H1 (cell line): ENCODE results near the gene CSNK1D. TPM values are rescaled to one million over a fixed set of nuclear protein-coding genes. Genes with fewer than 3 reads are reported as not detected.

Source experiments
- CTCF ChIA-PET: fragments of 300-600 bp; sonication (Branson Sonifier 250); formaldehyde crosslinking; loops from one replicate; lab custom pipeline; 2021; ENCODE audit not compliant: partially characterized antibody; lab: Charles Lee
- POLR2A ChIA-PET: fragments of 300-600 bp; sonication (Branson Sonifier 250); formaldehyde crosslinking; loops from one replicate; lab custom pipeline; 2021; ENCODE audit warnings: inconsistent platforms; ENCODE audit not compliant: partially characterized antibody; lab: Charles Lee
- DNase-seq, 2 experiments: peaks; one replicate each; pipeline versions ENCODE4 v3.0.0 to v3.0.0-alpha.2; 2010 to 2022; ENCODE audit warnings: low spot score in 2 of 2, low read depth in 1 of 2, mixed read lengths in 1 of 2
- FAIRE-seq: peaks from 2 replicates; lab custom pipeline; 2011; peaks lifted over from hg19 to GRCh38; lab: Jason Lieb, UNC
- H2AFZ ChIP-seq: 2 replicates; pipeline ENCODE4 v1.8.1; 2012; ENCODE audit warnings: low read length, inconsistent platforms
- H2AK5ac ChIP-seq: 2 replicates; pipeline ENCODE4 v1.6.1; 2013; ENCODE audit warnings: low read depth, low read length
- H2BK120ac ChIP-seq: replicated peaks from 2 replicates; pipeline ENCODE3; 2013; ENCODE audit warnings: low read depth, low read length, inconsistent platforms
- H2BK12ac ChIP-seq: 2 replicates; pipeline ENCODE4 v1.6.1; 2013; ENCODE audit warnings: low read depth, low read length
- H2BK15ac ChIP-seq: 2 replicates; pipeline ENCODE4 v1.6.1; 2013; ENCODE audit warnings: low read length
- H2BK20ac ChIP-seq: 2 replicates; pipeline ENCODE4 v1.6.1; 2013; ENCODE audit warnings: low read length
- H2BK5ac ChIP-seq: 2 replicates; pipeline ENCODE4 v1.6.1; 2013; ENCODE audit warnings: low read depth, low read length
- H3K14ac ChIP-seq: 2 replicates; pipeline ENCODE4 v1.6.1; 2013; ENCODE audit warnings: inconsistent platforms; ENCODE audit not compliant: insufficient read length
- H3K18ac ChIP-seq: 2 replicates; pipeline ENCODE4 v1.6.1; 2013; ENCODE audit warnings: low read length; ENCODE audit errors: extremely low read depth
- H3K23ac ChIP-seq: 2 replicates; pipeline ENCODE4 v1.6.1; 2013; ENCODE audit warnings: inconsistent platforms; ENCODE audit not compliant: insufficient read length
- H3K23me2 ChIP-seq: 2 replicates; pipeline ENCODE4 v1.6.1; 2013; ENCODE audit warnings: low read depth, low read length
- H3K27ac ChIP-seq: 2 replicates; pipeline ENCODE4 v1.6.1; 2011; ENCODE audit warnings: low read depth, low read length, inconsistent platforms
- H3K27me3 ChIP-seq, 4 experiments: replicated peaks in 1 of 4; 1 replicate in 1 of 4; 2 replicates in 3 of 4; pipeline versions ENCODE4 v1.6.1 to v1.8.1; 2011 to 2013; ENCODE audit warnings: low read length in 3 of 4, mild to moderate bottlenecking in 3 of 4, inconsistent platforms in 2 of 4, mixed read lengths in 2 of 4, moderate library complexity in 1 of 4; ENCODE audit not compliant: control insufficient read depth in 3 of 4, insufficient read depth in 3 of 4; ENCODE audit errors: extremely low read depth in 1 of 4
- H3K36me3 ChIP-seq, 4 experiments: 2 replicates each; pipeline versions ENCODE4 v1.6.1 to v1.8.1; 2011 to 2013; ENCODE audit warnings: mild to moderate bottlenecking in 4 of 4, low read length in 3 of 4, moderate library complexity in 2 of 4, control low read depth in 1 of 4, inconsistent platforms in 1 of 4; ENCODE audit not compliant: insufficient read depth in 4 of 4, control insufficient read depth in 2 of 4
- H3K4ac ChIP-seq: replicated peaks from 2 replicates; pipeline ENCODE3; 2013; ENCODE audit warnings: low read length, low read depth, mixed read lengths, inconsistent platforms; ENCODE audit not compliant: insufficient read length
- H3K4me1 ChIP-seq, 4 experiments: replicated peaks in 1 of 4; 1 replicate in 1 of 4; 2 replicates in 3 of 4; pipeline versions ENCODE4 v1.6.1 to v1.8.1; 2011 to 2013; ENCODE audit warnings: low read length in 3 of 4, inconsistent platforms in 2 of 4, mixed read lengths in 1 of 4; ENCODE audit not compliant: insufficient read depth in 4 of 4, control insufficient read depth in 3 of 4
- H3K4me2 ChIP-seq, 2 experiments: 2 replicates each; pipeline versions ENCODE4 v1.6.1 to v1.8.1; 2011 to 2013; ENCODE audit warnings: low read depth in 2 of 2, low read length in 2 of 2, control low read depth in 1 of 2, inconsistent platforms in 1 of 2, mild to moderate bottlenecking in 1 of 2; ENCODE audit not compliant: insufficient read depth in 1 of 2
- H3K4me3 ChIP-seq, 4 experiments: fragments of 200-600, 300-600 bp in 1 of 4; sonication (generic), shearing (Covaris generic), sonication (Bioruptor Twin) in 1 of 4; 2 replicates each; pipeline versions ENCODE4 v1.5.1 to v1.8.1; 2011 to 2016; ENCODE audit warnings: low read length in 4 of 4, low read depth in 3 of 4, control low read depth in 2 of 4, inconsistent platforms in 2 of 4, mild to moderate bottlenecking in 2 of 4, mixed read lengths in 1 of 4, moderate library complexity in 1 of 4; ENCODE audit not compliant: insufficient read depth in 2 of 4; ENCODE audit errors: extremely low read depth in 1 of 4
- H3K56ac ChIP-seq: replicated peaks from 2 replicates; pipeline ENCODE3; 2013; ENCODE audit warnings: low read depth, mild to moderate bottlenecking, mixed read lengths, low read length, inconsistent platforms; ENCODE audit not compliant: insufficient read length
- H3K79me1 ChIP-seq: 2 replicates; pipeline ENCODE4 v1.6.1; 2013; ENCODE audit warnings: low read depth, low read length, control low read depth
- H3K79me2 ChIP-seq, 2 experiments: 2 replicates each; pipeline versions ENCODE4 v1.6.1 to v1.8.1; 2012 to 2013; ENCODE audit warnings: low read length in 2 of 2, mild to moderate bottlenecking in 2 of 2, inconsistent platforms in 1 of 2; ENCODE audit not compliant: insufficient read depth in 2 of 2, control insufficient read depth in 1 of 2
- H3K9ac ChIP-seq, 4 experiments: replicated peaks in 1 of 4; 1 replicate in 1 of 4; 2 replicates in 3 of 4; pipeline versions ENCODE4 v1.6.1 to v1.8.1; 2011 to 2013; ENCODE audit warnings: low read depth in 3 of 4, low read length in 3 of 4, control low read depth in 2 of 4, mild to moderate bottlenecking in 2 of 4, moderate library complexity in 2 of 4, inconsistent platforms in 1 of 4; ENCODE audit errors: extremely low read depth in 1 of 4
- H3K9me3 ChIP-seq, 2 experiments: 2 replicates each; pipeline versions ENCODE4 v1.6.1 to v1.8.1; 2012 to 2013; ENCODE audit warnings: mild to moderate bottlenecking in 2 of 2, moderate library complexity in 2 of 2, control low read depth in 1 of 2, inconsistent platforms in 1 of 2, low read depth in 1 of 2, low read length in 1 of 2, mixed read lengths in 1 of 2; ENCODE audit not compliant: insufficient read depth in 2 of 2
- H4K20me1 ChIP-seq, 2 experiments: replicated peaks in 1 of 2; 2 replicates each; pipeline versions ENCODE3 to v1.8.1; 2011 to 2013; ENCODE audit warnings: inconsistent platforms in 2 of 2, low read length in 2 of 2, mild to moderate bottlenecking in 1 of 2; ENCODE audit not compliant: insufficient read depth in 2 of 2, control insufficient read depth in 1 of 2
- H4K5ac ChIP-seq: 2 replicates; pipeline ENCODE4 v1.6.1; 2013; ENCODE audit warnings: low read length, low read depth, mixed read lengths, inconsistent platforms; ENCODE audit not compliant: insufficient read length
- H4K8ac ChIP-seq: 2 replicates; pipeline ENCODE4 v1.8.0; 2013; ENCODE audit warnings: mild to moderate bottlenecking, moderate library complexity, low read length, inconsistent platforms; ENCODE audit not compliant: insufficient read depth; ENCODE audit errors: extremely low read depth
- H4K91ac ChIP-seq: replicated peaks from 2 replicates; pipeline ENCODE3; 2013; ENCODE audit warnings: low read length, mixed read lengths, inconsistent platforms; ENCODE audit not compliant: insufficient read length
- FOSL1 ChIP-seq: IDR thresholded peaks from 2 replicates; pipeline ENCODE4 v1.6.1; 2011; ENCODE audit warnings: mild to moderate bottlenecking, low read depth, low read length, moderate library complexity; ENCODE audit not compliant: insufficient read depth
- KDM1A ChIP-seq: fragments of 200-600, 300-600 bp; sonication (generic); IDR thresholded peaks from 2 replicates; pipeline ENCODE4 v1.7.1; 2016; ENCODE audit warnings: mild to moderate bottlenecking, low read length, borderline replicate concordance
- KDM5A ChIP-seq: fragments of 200-600 bp; IDR thresholded peaks from 2 replicates; pipeline ENCODE4 v1.7.1; 2012; ENCODE audit warnings: mild to moderate bottlenecking, low read length, inconsistent platforms, mixed read lengths
- PHF8 ChIP-seq: fragments of 200-600 bp; sonication (generic); conservative IDR thresholded peaks from 2 replicates; pipeline ENCODE4 v1.7.1; 2012; ENCODE audit warnings: low read depth, mild to moderate bottlenecking, inconsistent platforms, low read length, moderate library complexity
- SAP30 ChIP-seq: fragments of 300-600 bp; sonication (generic); IDR thresholded peaks from 2 replicates; pipeline ENCODE4 v1.7.1; 2012; ENCODE audit warnings: low read length, moderate library complexity, mild to moderate bottlenecking, inconsistent platforms; ENCODE audit not compliant: insufficient read depth, insufficient replicate concordance
- WGBS, 2 experiments: shearing (Covaris generic) in 1 of 2; methylation state at CpG; one replicate each; pipeline versions ENCODE4 v1.1.6 to v1.1.7; 2013 to 2015; ENCODE audit warnings: low lambda C conversion rate in 2 of 2, mixed read lengths in 2 of 2, inconsistent platforms in 1 of 2, low coverage in 1 of 2, missing lambda C conversion rate in 1 of 2; ENCODE audit not compliant: insufficient replicate concordance in 2 of 2, insufficient coverage in 1 of 2, insufficient read length in 1 of 2; ENCODE audit errors: extremely low coverage in 1 of 2, missing lambda C conversion rate in 1 of 2; 5-methylcytosine and 5-hydroxymethylcytosine counted together
- polyA plus RNA-seq, 7 experiments: library from polyadenylated mRNA; depleted of rRNA in 3 of 7; stranded (reverse) in 5 of 7; unstranded in 2 of 7; fragments of >200 nt in 5 of 7; fragments of 200-250 nt in 2 of 7; gene quantifications; 1 replicate in 5 of 7; 2 replicates in 1 of 7; 4 replicates in 1 of 7; pipeline versions ENCODE4 v1.2.1 to v1.2.3, GENCODE V29; 2011 to 2013; ENCODE audit warnings: missing spikeins in 2 of 7, mixed read lengths in 2 of 7
- total RNA-seq: library from RNA; stranded (reverse); fragmentation: NEBNext Ultra II Directional; extraction: Animal tissue kit (Norgen Biotek cat#: 25700); gene quantifications from 2 replicates; pipeline ENCODE4 v1.2.1, GENCODE V29; 2021

CSNK1D gene
- total and polyA plus RNA-seq, 2 of the 8 experiments (the other 6 are each of a cell fraction or from before 2014, with no cell fraction given) = 73.5 to 103 TPM

DNA sequence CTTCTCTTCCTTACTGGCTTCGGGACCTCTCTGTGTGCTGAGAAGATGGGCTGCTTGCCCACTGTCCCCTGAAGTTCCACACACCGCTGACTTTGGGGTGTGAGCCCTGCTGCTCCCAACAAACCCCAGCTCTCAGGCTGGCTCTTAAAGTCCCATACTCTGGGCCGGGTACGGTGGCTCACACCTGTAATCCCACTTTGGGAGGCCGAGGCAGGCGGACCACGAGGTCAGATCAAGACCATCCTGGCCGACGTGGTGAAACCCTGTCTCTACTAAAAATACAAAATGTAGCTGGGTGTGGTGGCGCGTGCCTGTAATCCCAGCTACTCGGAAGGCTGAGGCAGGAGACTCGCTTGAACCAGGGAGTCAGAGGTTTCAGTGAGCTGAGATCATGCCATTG is 26.7 kb upstream of the CSNK1D start:
- peaks cover 0 to 9% (median 3%) of the 10 kb centered on the region in 4 experiments; a peak in 4 of 7 replicates for H3K4me1 ChIP-seq
- DNase-seq (no peak), FAIRE-seq (no peak)
- H2AFZ ChIP-seq = no peak overlapping the region
- H3K4me3 ChIP-seq = no peak overlapping the region
- no peak overlapping the region for H2BK15ac ChIP-seq
- H3K4ac ChIP-seq = no peak overlapping the region
- no peak overlapping the region for H3K27ac ChIP-seq
- H3K4me2 ChIP-seq = no peak overlapping the region
- no peak overlapping the region for H2BK20ac ChIP-seq
- H4K91ac ChIP-seq = no peak overlapping the region
- no peak overlapping the region for H3K9ac ChIP-seq
- no peak overlapping the region for H3K23ac ChIP-seq
- no peak overlapping the region for H3K56ac ChIP-seq
- H2AK5ac ChIP-seq = no peak overlapping the region
- POLR2A ChIA-PET = interaction anchor here (1.7 kb wide), 1 partner anchor 117 kb away, joined by 3 read pairs; no protein-coding TSS in a partner anchor
- H4K20me1 ChIP-seq = no peaks in the 10 kb centered on the region
- CTCF ChIA-PET = interaction anchor here (0.6 to 4.7 kb wide), 21 partner anchors 8 to 174 kb away, joined by 3 to 32 read pairs (median 4); partner anchors contain the start of genes CD7 and SECTM1
- no peak overlapping the region for H4K5ac ChIP-seq
- H3K23me2 ChIP-seq = no peaks in the 10 kb centered on the region
- H3K27me3 ChIP-seq = peaks cover 0 to 2% (median 0%) of the 10 kb centered on the region in 4 experiments; a peak in 2 of 7 replicates
- H3K36me3 ChIP-seq = no peaks in the 10 kb centered on the region
- WGBS, 2 experiments = 89% methylated on average over 13 of the region's 13 CpGs; no CpG with 5 or more reads in 1 of the 2 experiments
- H2BK12ac ChIP-seq = no peak overlapping the region
- H3K79me2 ChIP-seq = no peaks in the 10 kb centered on the region
- no peak overlapping the region for H3K14ac ChIP-seq
- no peak overlapping the region for H3K18ac ChIP-seq
- no peak overlapping the region for H2BK120ac ChIP-seq
- H4K8ac ChIP-seq = no peak overlapping the region
- no peak overlapping the region for H2BK5ac ChIP-seq
- no peak for TF ChIP-seq KDM1A
- no peak for TF ChIP-seq FOSL1
- TF ChIP-seq SAP30 = no peak
- TF ChIP-seq PHF8 = no peak
- TF ChIP-seq KDM5A = no peak
- TF ChIP-seq, all 59 proteins: peak for 0
- Histone ChIP-seq H3K9me3 (no peaks in the 10 kb centered on the region), H3K79me1 (no peaks in the 10 kb centered on the region)
